Neural cell (in vitro differentiated cells): ENCODE measurements around the gene ESRP2. TPM values are rescaled to one million over a fixed set of nuclear protein-coding genes. Genes with fewer than 3 reads are reported as not detected.

Source experiments
- H2AFZ ChIP-seq: fragments of 200-600, 300-800 bp; sonication (generic), shearing (Covaris generic); 2 replicates; pipeline ENCODE4 v1.6.0; 2014; ENCODE audit warnings: low read depth, mild to moderate bottlenecking, antibody characterized with exemption, low read length, moderate library complexity
- H3F3A ChIP-seq: fragments of 200-600 bp; shearing (Covaris generic); 2 replicates; pipeline ENCODE4 v1.6.1; 2016; ENCODE audit warnings: mild to moderate bottlenecking, moderate library complexity, mixed read lengths, antibody characterized with exemption, low read length; ENCODE audit not compliant: insufficient read depth, poor library complexity, severe bottlenecking
- H3K27ac ChIP-seq: fragments of 200-600, 300-800 bp; sonication (generic), shearing (Covaris generic); 2 replicates; pipeline ENCODE4 v1.5.1; 2014; ENCODE audit warnings: mild to moderate bottlenecking, low read length, moderate library complexity
- H3K27me3 ChIP-seq: fragments of 300-800, 200-600 bp; sonication (generic), shearing (Covaris generic); 2 replicates; pipeline ENCODE4 v1.6.0; 2014; ENCODE audit warnings: mild to moderate bottlenecking, low read depth, low read length, moderate library complexity; ENCODE audit not compliant: insufficient read depth
- H3K36me3 ChIP-seq: fragments of 300-800, 200-600 bp; sonication (generic), shearing (Covaris generic); 2 replicates; pipeline ENCODE4 v1.5.1; 2014; ENCODE audit warnings: mild to moderate bottlenecking, antibody characterized with exemption, low read length, moderate library complexity; ENCODE audit not compliant: insufficient read depth
- H3K4me2 ChIP-seq: fragments of 300-800, 200-600 bp; sonication (generic), shearing (Covaris generic); 2 replicates; pipeline ENCODE4 v1.6.0; 2014; ENCODE audit warnings: mild to moderate bottlenecking, low read length
- H3K4me3 ChIP-seq: fragments of 300-800, 200-600 bp; sonication (generic), shearing (Covaris generic); 2 replicates; pipeline ENCODE4 v1.5.1; 2014; ENCODE audit warnings: mild to moderate bottlenecking, low read length, moderate library complexity
- H3K79me2 ChIP-seq: fragments of 200-600 bp; shearing (Covaris generic); replicated peaks from 2 replicates; pipeline ENCODE4 v1.6.0; 2014; ENCODE audit warnings: mild to moderate bottlenecking, low read length, moderate library complexity; ENCODE audit not compliant: insufficient read depth
- H3K9ac ChIP-seq: fragments of 300-800, 200-600 bp; sonication (generic), shearing (Covaris generic); 2 replicates; pipeline ENCODE4 v1.6.1; 2016; ENCODE audit warnings: mild to moderate bottlenecking, low read length, mixed read lengths
- H3K9me2 ChIP-seq: fragments of 200-600 bp; shearing (Covaris generic); 2 replicates; pipeline ENCODE4 v1.6.1; 2016; ENCODE audit warnings: mild to moderate bottlenecking, low read length, mixed read lengths; ENCODE audit not compliant: insufficient read depth
- H3K9me3 ChIP-seq: fragments of 200-600, 300-800 bp; sonication (generic), shearing (Covaris generic); 2 replicates; pipeline ENCODE4 v1.6.1; 2016; ENCODE audit warnings: mild to moderate bottlenecking, mixed run types, low read length, moderate library complexity, mixed read lengths
- H4K20me1 ChIP-seq: fragments of 200-600 bp; shearing (Covaris generic); 2 replicates; pipeline ENCODE4 v1.6.1; 2016; ENCODE audit warnings: mild to moderate bottlenecking, mixed run types; ENCODE audit not compliant: insufficient read depth
- EP300 ChIP-seq: fragments of 450-650 bp; conservative IDR thresholded peaks from 2 replicates; pipeline ENCODE4 v1.6.1; 2014; ENCODE audit warnings: antibody characterized with exemption, mild to moderate bottlenecking, moderate library complexity; ENCODE audit not compliant: poor library complexity, severe bottlenecking
- EZH2 ChIP-seq: fragments of 200-600, 300-800 bp; shearing (Covaris generic), sonication (generic); IDR thresholded peaks from 2 replicates; pipeline ENCODE4 v1.6.1; 2014; ENCODE audit warnings: antibody characterized with exemption, low read length, borderline replicate concordance, mild to moderate bottlenecking; ENCODE audit not compliant: insufficient read depth, poor library complexity, severe bottlenecking
- MXI1 ChIP-seq: fragments of 450-650 bp; conservative IDR thresholded peaks from 2 replicates; pipeline ENCODE4 v1.6.1; 2014; ENCODE audit warnings: antibody characterized with exemption, mild to moderate bottlenecking; ENCODE audit not compliant: poor library complexity, severe bottlenecking
- POLR2AphosphoS5 ChIP-seq: IDR thresholded peaks from 2 replicates; pipeline ENCODE4 v1.6.1; 2012
- RAD21 ChIP-seq: fragments of 450-650 bp; conservative IDR thresholded peaks from 2 replicates; pipeline ENCODE4 v1.6.1; 2014; ENCODE audit warnings: antibody characterized with exemption, mild to moderate bottlenecking, moderate library complexity
- SMC3 ChIP-seq: fragments of 450-650 bp; conservative IDR thresholded peaks from 2 replicates; pipeline ENCODE4 v1.6.1; 2014; ENCODE audit warnings: antibody characterized with exemption, mild to moderate bottlenecking, moderate library complexity; ENCODE audit not compliant: poor library complexity
- TAF1 ChIP-seq: IDR thresholded peaks from 2 replicates; pipeline ENCODE4 v1.6.1; 2012; ENCODE audit warnings: low read depth
- polyA plus RNA-seq: library from polyadenylated mRNA; depleted of rRNA; stranded (reverse); fragments of >200 nt; gene quantifications from 2 replicates; pipeline ENCODE4 v1.2.3, GENCODE V29; 2014
- TF ChIP-seq, protein P1 (sequence below): fragments of 450-650 bp; IDR thresholded peaks from 2 replicates; pipeline ENCODE4 v1.5.1; 2014; ENCODE audit warnings: antibody characterized with exemption, mild to moderate bottlenecking, moderate library complexity; ENCODE audit not compliant: poor library complexity, severe bottlenecking
- TF ChIP-seq, protein P2 (sequence below): IDR thresholded peaks from 2 replicates; pipeline ENCODE4 v1.6.1; 2012; ENCODE audit warnings: borderline replicate concordance

The ESRP2 gene
- polyA plus RNA-seq, 1 donor from 2014 or later = not detected

DNA sequence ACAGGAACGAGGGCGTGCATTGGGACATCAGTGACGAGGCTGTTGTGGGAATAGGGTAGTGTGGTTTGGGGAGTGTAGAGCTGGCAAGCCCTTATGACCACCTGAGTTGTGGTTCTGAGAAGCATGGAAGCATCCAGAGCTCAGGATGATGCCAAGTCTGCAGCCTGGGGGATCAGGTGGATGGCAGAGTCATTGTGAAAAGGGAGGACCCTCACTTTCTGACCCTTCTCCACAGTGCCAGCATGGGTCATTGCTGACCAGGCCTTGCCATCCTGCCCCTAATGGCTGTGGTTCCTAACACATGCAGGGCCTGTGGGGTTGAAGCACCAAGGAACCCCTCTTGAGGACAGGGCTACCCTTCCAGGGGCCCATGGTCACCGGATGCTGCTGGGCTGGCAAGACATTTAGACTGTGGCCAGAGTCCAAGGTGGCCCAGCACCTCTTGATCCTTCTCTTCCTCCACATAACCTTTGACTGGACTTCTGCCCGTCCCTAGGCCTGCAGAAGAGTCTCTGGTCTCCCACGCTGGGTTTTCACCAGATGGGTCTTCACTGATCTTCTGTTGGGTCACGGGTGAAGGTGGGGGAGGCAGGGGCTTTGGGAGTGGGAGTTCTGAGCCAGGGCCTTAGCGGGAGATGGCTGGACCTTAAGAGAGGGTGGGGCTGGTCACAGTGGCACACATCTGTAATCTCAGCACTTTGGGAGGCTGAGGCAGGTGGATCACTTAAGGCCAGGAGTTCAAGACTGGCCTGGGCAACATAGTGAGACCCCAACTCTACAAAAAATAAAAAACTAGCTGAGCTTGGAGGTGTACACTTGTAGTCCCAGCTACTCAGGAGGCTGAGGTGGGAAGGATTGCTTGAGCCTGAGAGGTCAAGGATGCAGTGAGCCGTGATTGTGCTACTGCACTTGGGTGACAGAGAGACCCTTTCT is 7.3 kb upstream of the ESRP2 start:
- no peaks in the 10 kb centered on the region for H3K9me3 ChIP-seq
- no peaks in the 10 kb centered on the region for H3K27me3 ChIP-seq
- H3K9me2 ChIP-seq = no peaks in the 10 kb centered on the region
- no peak overlapping the region for H3K9ac ChIP-seq
- H3K4me2 ChIP-seq = no peak overlapping the region
- H3K36me3 ChIP-seq = no peaks in the 10 kb centered on the region
- H3K79me2 ChIP-seq = no peaks in the 10 kb centered on the region
- no peak overlapping the region for H2AFZ ChIP-seq
- H3F3A ChIP-seq = no peaks in the 10 kb centered on the region
- no peak overlapping the region for H3K27ac ChIP-seq
- TF ChIP-seq MXI1 = no peak
- no peak for TF ChIP-seq TAF1
- no peak for TF ChIP-seq EZH2
- TF ChIP-seq, protein P1, sequence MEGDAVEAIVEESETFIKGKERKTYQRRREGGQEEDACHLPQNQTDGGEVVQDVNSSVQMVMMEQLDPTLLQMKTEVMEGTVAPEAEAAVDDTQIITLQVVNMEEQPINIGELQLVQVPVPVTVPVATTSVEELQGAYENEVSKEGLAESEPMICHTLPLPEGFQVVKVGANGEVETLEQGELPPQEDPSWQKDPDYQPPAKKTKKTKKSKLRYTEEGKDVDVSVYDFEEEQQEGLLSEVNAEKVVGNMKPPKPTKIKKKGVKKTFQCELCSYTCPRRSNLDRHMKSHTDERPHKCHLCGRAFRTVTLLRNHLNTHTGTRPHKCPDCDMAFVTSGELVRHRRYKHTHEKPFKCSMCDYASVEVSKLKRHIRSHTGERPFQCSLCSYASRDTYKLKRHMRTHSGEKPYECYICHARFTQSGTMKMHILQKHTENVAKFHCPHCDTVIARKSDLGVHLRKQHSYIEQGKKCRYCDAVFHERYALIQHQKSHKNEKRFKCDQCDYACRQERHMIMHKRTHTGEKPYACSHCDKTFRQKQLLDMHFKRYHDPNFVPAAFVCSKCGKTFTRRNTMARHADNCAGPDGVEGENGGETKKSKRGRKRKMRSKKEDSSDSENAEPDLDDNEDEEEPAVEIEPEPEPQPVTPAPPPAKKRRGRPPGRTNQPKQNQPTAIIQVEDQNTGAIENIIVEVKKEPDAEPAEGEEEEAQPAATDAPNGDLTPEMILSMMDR = no peak
- no peak for TF ChIP-seq SMC3
- TF ChIP-seq, protein P2, sequence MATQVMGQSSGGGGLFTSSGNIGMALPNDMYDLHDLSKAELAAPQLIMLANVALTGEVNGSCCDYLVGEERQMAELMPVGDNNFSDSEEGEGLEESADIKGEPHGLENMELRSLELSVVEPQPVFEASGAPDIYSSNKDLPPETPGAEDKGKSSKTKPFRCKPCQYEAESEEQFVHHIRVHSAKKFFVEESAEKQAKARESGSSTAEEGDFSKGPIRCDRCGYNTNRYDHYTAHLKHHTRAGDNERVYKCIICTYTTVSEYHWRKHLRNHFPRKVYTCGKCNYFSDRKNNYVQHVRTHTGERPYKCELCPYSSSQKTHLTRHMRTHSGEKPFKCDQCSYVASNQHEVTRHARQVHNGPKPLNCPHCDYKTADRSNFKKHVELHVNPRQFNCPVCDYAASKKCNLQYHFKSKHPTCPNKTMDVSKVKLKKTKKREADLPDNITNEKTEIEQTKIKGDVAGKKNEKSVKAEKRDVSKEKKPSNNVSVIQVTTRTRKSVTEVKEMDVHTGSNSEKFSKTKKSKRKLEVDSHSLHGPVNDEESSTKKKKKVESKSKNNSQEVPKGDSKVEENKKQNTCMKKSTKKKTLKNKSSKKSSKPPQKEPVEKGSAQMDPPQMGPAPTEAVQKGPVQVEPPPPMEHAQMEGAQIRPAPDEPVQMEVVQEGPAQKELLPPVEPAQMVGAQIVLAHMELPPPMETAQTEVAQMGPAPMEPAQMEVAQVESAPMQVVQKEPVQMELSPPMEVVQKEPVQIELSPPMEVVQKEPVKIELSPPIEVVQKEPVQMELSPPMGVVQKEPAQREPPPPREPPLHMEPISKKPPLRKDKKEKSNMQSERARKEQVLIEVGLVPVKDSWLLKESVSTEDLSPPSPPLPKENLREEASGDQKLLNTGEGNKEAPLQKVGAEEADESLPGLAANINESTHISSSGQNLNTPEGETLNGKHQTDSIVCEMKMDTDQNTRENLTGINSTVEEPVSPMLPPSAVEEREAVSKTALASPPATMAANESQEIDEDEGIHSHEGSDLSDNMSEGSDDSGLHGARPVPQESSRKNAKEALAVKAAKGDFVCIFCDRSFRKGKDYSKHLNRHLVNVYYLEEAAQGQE = no peak
- TF ChIP-seq RAD21 = no peak
- no peak for TF ChIP-seq POLR2AphosphoS5
- TF ChIP-seq EP300 = no peak
- no peaks in the 10 kb centered on the region for H4K20me1 ChIP-seq
- H3K4me3 ChIP-seq = no peak overlapping the region

DNA sequence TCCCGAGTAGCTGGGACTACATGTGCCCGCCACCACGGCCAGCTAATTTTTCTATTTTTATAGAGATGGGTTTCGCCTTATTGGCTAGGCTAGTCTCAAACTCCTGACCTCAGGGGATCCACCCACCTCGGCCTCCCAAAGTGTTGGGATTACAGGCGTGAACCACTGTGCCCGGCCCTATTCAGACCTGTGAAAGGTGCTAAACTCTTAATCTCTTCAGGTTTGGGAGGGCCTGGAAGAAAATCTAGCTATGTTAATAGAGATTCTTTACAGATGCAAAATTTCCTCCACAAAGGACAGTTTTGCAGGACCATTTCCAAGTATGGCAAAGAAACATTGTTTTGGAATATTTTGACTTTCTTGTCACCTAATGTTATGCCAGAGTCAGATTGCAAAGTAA is 6.2 kb upstream of the ESRP2 start:
- TF ChIP-seq MXI1 (no peak), SMC3 (no peak), RAD21 (no peak), TAF1 (no peak), POLR2AphosphoS5 (no peak), EP300 (no peak), EZH2 (no peak)
- TF ChIP-seq, protein P2 = no peak
- TF ChIP-seq, protein P1 = no peak
- H3K9me2 ChIP-seq = no peaks in the 10 kb centered on the region
- H2AFZ ChIP-seq = no peak overlapping the region
- peaks cover 11% of the 10 kb centered on the region for H3K27me3 ChIP-seq
- no peak overlapping the region for H3K4me2 ChIP-seq
- no peak overlapping the region for H3K27ac ChIP-seq
- no peaks in the 10 kb centered on the region for H3F3A ChIP-seq
- no peaks in the 10 kb centered on the region for H3K79me2 ChIP-seq
- no peak overlapping the region for H3K4me3 ChIP-seq
- H3K9ac ChIP-seq = no peak overlapping the region
- no peaks in the 10 kb centered on the region for H3K36me3 ChIP-seq
- no peaks in the 10 kb centered on the region for H4K20me1 ChIP-seq
- no peaks in the 10 kb centered on the region for H3K9me3 ChIP-seq
